ENCODE data around the gene KIR3DL1. TPM values are rescaled to one million over a fixed set of nuclear protein-coding genes. Genes with fewer than 3 reads are reported as not detected.

The KIR3DL1 gene
- total RNA-seq = not detected in 2 replicates

GRCh38 chr19:54816251-54816650 is at the start of gene KIR3DL1:
TSS of gene KIR3DL1 (plus strand) at chr19:54816468.

GRCh38 chr19:54769646-54770045 is 46.6 kb upstream of the KIR3DL1 start, which contains the start of gene KIR2DL1:
TSS of gene KIR2DL1 (plus strand) at chr19:54769793. CDS start at chr19:54769851, 58 bp downstream.

GRCh38 chr19:54803410-54803809 is 12.9 kb upstream of the KIR3DL1 start, which contains the start of gene KIR2DL4:
TSS of gene KIR2DL4 (plus strand) at chr19:54803610. CDS start at chr19:54803652, 42 bp downstream.

GRCh38 chr19:54832496-54832895 is 16.2 kb downstream of the KIR3DL1 start, which contains the start of gene KIR2DS4:
TSS of gene KIR2DS4 (plus strand) at chr19:54832676.

GRCh38 chr19:54850061-54850640 is 33.9 kb downstream of the KIR3DL1 start, which contains the start of gene KIR3DL2:
TSS of gene KIR3DL2 (plus strand) at chr19:54850443. CDS start at chr19:54850476, 33 bp downstream.

GRCh38 chr19:54873990-54874389 is 57.7 kb downstream of the KIR3DL1 start, which contains the start of gene FCAR:
TSS of gene FCAR (plus strand) at chr19:54874235. CDS start at chr19:54874290, 55 bp downstream.

Other genes with a start within 250 kb of the KIR3DL1 start
- gene LILRA2, start 242.7 kb upstream of the KIR3DL1 start, total RNA-seq = not detected in 2 replicates
- gene LILRA1, start 222.8 kb upstream of the KIR3DL1 start, total RNA-seq = not detected in 2 replicates
- gene LILRB1, start 186.0 kb upstream of the KIR3DL1 start, total RNA-seq = not detected in 2 replicates
- not detected in 2 replicates for gene LILRB4, start 153.5 kb upstream of the KIR3DL1 start, total RNA-seq
- gene KIR3DL3, start 92.0 kb upstream of the KIR3DL1 start, total RNA-seq = not detected in 2 replicates
- gene KIR2DL3, start 78.0 kb upstream of the KIR3DL1 start, total RNA-seq = not detected in 2 replicates
- gene KIR2DL1, start 46.7 kb upstream of the KIR3DL1 start, total RNA-seq = not detected in 2 replicates
- not detected in 2 replicates for gene KIR2DL4, start 12.9 kb upstream of the KIR3DL1 start, total RNA-seq
- not detected in 2 replicates for gene KIR2DS4, start 16.2 kb downstream of the KIR3DL1 start, total RNA-seq
- gene KIR3DL2, start 34.0 kb downstream of the KIR3DL1 start, total RNA-seq = not detected in 2 replicates
- not detected in 2 replicates for gene FCAR, start 57.8 kb downstream of the KIR3DL1 start, total RNA-seq
- gene NCR1, start 89.7 kb downstream of the KIR3DL1 start, total RNA-seq = not detected in 2 replicates
- gene NLRP7, start 131.1 kb downstream of the KIR3DL1 start, total RNA-seq = not detected in 2 replicates
- 28.3 and 29.8 TPM in 2 replicates for gene NLRP2, start 149.9 kb downstream of the KIR3DL1 start, total RNA-seq
- not detected in 2 replicates for gene GP6, start 221.8 kb downstream of the KIR3DL1 start, total RNA-seq
- gene RDH13, start 246.7 kb downstream of the KIR3DL1 start, total RNA-seq = 20.5 and 26.4 TPM in 2 replicates